Measurements from ENCODE around the gene PEX19. TPM values are rescaled to one million over a fixed set of nuclear protein-coding genes. Genes with fewer than 3 reads are reported as not detected.
A peak's percentile ranks its signal among the peaks of the same experiment; 100 is the strongest.

Gene PEX19
- polyA plus RNA-seq, 1 of the 3 experiments (the other 2 are of a cell fraction) = 31.4 TPM

DNA sequence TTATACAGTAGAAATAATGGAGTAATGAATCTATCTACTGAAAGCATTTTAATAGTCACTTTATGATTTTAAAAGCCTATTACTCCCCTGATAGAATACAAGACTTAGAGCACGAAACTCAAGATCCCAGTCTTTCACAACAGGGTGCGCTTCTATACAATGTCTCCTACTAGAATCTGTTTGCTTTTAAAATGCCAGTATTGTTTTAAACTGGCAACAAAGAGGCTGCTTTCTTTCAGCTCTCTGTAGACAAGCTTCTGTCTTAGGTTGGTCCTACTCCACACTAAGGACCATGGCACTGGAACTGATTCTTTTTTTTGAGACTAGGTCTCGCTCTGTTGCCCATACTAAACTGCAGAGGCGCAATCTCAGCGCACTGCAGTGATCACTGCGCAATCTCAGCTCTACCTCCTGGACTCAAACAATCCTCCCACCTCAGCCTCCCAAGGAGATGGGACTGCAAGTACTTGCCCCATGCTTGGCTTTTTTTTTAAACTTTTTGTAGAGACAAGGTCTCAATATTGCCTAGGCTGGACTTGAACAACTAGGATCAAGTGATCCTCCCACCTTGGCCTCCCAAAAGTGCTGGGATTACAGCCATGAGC, 27.4 kb downstream of the PEX19 start:
- Histone ChIP-seq H2AFZ (ENCODE audit: low read depth) (no peak overlapping the region), H3K4me2 (no peak overlapping the region), H3K9me2 (no peaks in the 10 kb centered on the region), H3K27me3 (ENCODE audit: insufficient read depth) (no peaks in the 10 kb centered on the region), H3K4me3 (ENCODE audit: low read depth in 2 of 2, low read length in 1 of 2) (no peak overlapping the region), H3F3A (replicated peaks; ENCODE audit: insufficient read depth) (peaks cover 37% of the 10 kb centered on the region), H3K4me1 (ENCODE audit: control insufficient read depth in 1 of 2, insufficient read depth in 2 of 2, low read depth in 1 of 2, low read length in 1 of 2) (peaks cover 16 to 24% of the 10 kb centered on the region in 2 experiments), H3K36me3 (replicated peaks in 1 of 2; ENCODE audit: control insufficient read depth in 1 of 2, insufficient read depth in 2 of 2, low read length in 1 of 2) (peaks cover 0 to 20% of the 10 kb centered on the region in 2 experiments), H4K20me1 (ENCODE audit: insufficient read depth) (peaks cover 50% of the 10 kb centered on the region), H3K79me2 (ENCODE audit: insufficient read depth) (peaks cover 81% of the 10 kb centered on the region), H3K9me3 (no peaks in the 10 kb centered on the region), H3K27ac (ENCODE audit: low read depth in 2 of 2, low read length in 1 of 2) (peak overlapping the region in 1 of 2 experiments; percentile 43; a peak in 2 of 4 replicates), H3K9ac (no peak overlapping the region)
- TF ChIP-seq NFIC (IDR thresholded peaks at IDR 0.05; ENCODE audit: borderline replicate concordance) (no peak), SIN3A (IDR thresholded peaks at IDR 0.05; ENCODE audit: borderline replicate concordance, low read depth, low read length) (no peak), SMC3 (IDR thresholded peaks at IDR 0.05; ENCODE audit: low read depth, low read length) (no peak), NRF1 (IDR thresholded peaks at IDR 0.05; ENCODE audit: low read depth, low read length) (no peak), USF1 (IDR thresholded peaks at IDR 0.05; ENCODE audit: borderline replicate concordance, low read depth) (no peak), RXRA (IDR thresholded peaks at IDR 0.05; ENCODE audit: borderline replicate concordance, low read depth) (no peak), MXI1 (IDR thresholded peaks at IDR 0.05; ENCODE audit: low read depth, low read length) (no peak), POLR2AphosphoS5 (IDR thresholded peaks at IDR 0.05; ENCODE audit: low read depth, low read length) (no peak), TAF1 (IDR thresholded peaks at IDR 0.05; ENCODE audit: borderline replicate concordance, low read depth, low read length) (no peak), JUND (IDR thresholded peaks at IDR 0.05) (no peak), GABPA (IDR thresholded peaks at IDR 0.05; ENCODE audit: low read depth) (no peak), GATA2 (CRISPR knock-in tag; IDR thresholded peaks at IDR 0.05) (no peak), YY1 (IDR thresholded peaks at IDR 0.05; ENCODE audit: low read depth) (no peak)
- TF ChIP-seq, protein P1, sequence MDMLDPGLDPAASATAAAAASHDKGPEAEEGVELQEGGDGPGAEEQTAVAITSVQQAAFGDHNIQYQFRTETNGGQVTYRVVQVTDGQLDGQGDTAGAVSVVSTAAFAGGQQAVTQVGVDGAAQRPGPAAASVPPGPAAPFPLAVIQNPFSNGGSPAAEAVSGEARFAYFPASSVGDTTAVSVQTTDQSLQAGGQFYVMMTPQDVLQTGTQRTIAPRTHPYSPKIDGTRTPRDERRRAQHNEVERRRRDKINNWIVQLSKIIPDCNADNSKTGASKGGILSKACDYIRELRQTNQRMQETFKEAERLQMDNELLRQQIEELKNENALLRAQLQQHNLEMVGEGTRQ (IDR thresholded peaks at IDR 0.05; ENCODE audit: borderline replicate concordance, low read depth, low read length) = no peak
- no peak for DNase-seq
- ChIA-PET CTCF (interaction anchor here (0.8 to 26.9 kb wide), 7 partner anchors 15 to 172 kb away, joined by 3 to 293 read pairs (median 4); partner anchors contain the start of gene CASQ1), POLR2A (no interaction called here)
- 98% methylated on average over 6 of the region's 6 CpGs for WGBS (ENCODE audit: low lambda C conversion rate)

DNA sequence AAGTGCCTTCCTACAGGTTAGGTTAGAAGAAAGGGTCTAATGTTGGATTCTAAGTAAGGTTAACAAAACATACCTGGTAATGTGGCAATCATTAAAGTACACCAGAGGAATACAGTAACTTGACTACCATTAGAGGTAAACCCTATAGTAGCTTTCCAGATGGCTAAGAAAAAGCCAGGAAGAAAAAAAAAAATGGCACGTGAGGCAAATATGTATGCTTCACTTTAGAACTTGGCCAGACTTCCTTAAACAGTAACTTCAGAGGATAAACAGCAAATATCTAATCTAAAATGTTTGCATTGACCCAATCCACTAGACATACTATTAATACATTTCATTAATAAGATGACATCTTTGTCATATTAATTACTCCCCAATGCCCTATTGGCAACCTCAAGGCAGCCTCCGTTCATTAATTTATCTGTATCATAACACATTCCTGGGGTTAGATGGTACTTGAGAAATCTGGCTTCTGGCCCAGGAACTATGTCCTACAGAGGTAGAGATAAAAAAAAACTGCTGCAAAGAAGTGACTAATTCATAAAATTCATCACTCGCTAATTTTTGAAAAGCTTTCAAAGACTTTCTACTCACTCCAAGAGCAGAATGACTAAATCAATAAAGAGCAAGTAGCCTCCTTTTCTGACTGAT, 28.4 kb downstream of the PEX19 start:
- Histone ChIP-seq H3K9me2 (no peaks in the 10 kb centered on the region), H3K4me1 (ENCODE audit: control insufficient read depth in 1 of 2, insufficient read depth in 2 of 2, low read depth in 1 of 2, low read length in 1 of 2) (peaks cover 16 to 24% of the 10 kb centered on the region in 2 experiments), H4K20me1 (ENCODE audit: insufficient read depth) (peaks cover 58% of the 10 kb centered on the region), H3K4me3 (ENCODE audit: low read depth in 2 of 2, low read length in 1 of 2) (no peak overlapping the region), H3K4me2 (no peak overlapping the region), H3K9ac (no peak overlapping the region), H3K27ac (ENCODE audit: low read depth in 2 of 2, low read length in 1 of 2) (peak overlapping the region; percentile 41 to 43), H3K36me3 (replicated peaks in 1 of 2; ENCODE audit: control insufficient read depth in 1 of 2, insufficient read depth in 2 of 2, low read length in 1 of 2) (peaks cover 0 to 23% of the 10 kb centered on the region in 2 experiments), H3K9me3 (no peaks in the 10 kb centered on the region), H2AFZ (ENCODE audit: low read depth) (no peak overlapping the region), H3F3A (replicated peaks; ENCODE audit: insufficient read depth) (peaks cover 42% of the 10 kb centered on the region), H3K27me3 (ENCODE audit: insufficient read depth) (no peaks in the 10 kb centered on the region), H3K79me2 (ENCODE audit: insufficient read depth) (peaks cover 85% of the 10 kb centered on the region)
- ChIA-PET CTCF (interaction anchor here (0.7 to 26.9 kb wide), 8 partner anchors 9 to 171 kb away, joined by 3 to 293 read pairs (median 4); partner anchors contain the start of gene CASQ1), POLR2A (no interaction called here)
- DNase-seq = no peak
- TF ChIP-seq TAF1 (IDR thresholded peaks at IDR 0.05; ENCODE audit: borderline replicate concordance, low read depth, low read length) (no peak), NFIC (IDR thresholded peaks at IDR 0.05; ENCODE audit: borderline replicate concordance) (peak; percentile 71), FOSL2 (IDR thresholded peaks at IDR 0.05; ENCODE audit: borderline replicate concordance, low read depth) (peak; percentile 12; the same call in 1 of the 2 replicates), TCF12 (IDR thresholded peaks at IDR 0.05) (peak; percentile 19; the same call in 1 of the 2 replicates), JUND (IDR thresholded peaks at IDR 0.05) (peak; percentile 53), SIN3A (IDR thresholded peaks at IDR 0.05; ENCODE audit: borderline replicate concordance, low read depth, low read length) (no peak), ZBTB33 (IDR thresholded peaks at IDR 0.05; ENCODE audit: borderline replicate concordance, low read depth) (0 out of 2 replicates have a peak, but pooled peaks have one; percentile 37)
- TF ChIP-seq, protein P2, sequence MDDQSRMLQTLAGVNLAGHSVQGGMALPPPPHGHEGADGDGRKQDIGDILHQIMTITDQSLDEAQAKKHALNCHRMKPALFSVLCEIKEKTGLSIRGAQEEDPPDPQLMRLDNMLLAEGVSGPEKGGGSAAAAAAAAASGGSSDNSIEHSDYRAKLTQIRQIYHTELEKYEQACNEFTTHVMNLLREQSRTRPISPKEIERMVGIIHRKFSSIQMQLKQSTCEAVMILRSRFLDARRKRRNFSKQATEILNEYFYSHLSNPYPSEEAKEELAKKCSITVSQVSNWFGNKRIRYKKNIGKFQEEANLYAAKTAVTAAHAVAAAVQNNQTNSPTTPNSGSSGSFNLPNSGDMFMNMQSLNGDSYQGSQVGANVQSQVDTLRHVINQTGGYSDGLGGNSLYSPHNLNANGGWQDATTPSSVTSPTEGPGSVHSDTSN (IDR thresholded peaks at IDR 0.05) = peak; percentile 34; the same call in 1 of the 2 replicates
- 46% methylated on average over 3 of the region's 3 CpGs for WGBS (ENCODE audit: low lambda C conversion rate)

Data from SK-N-SH (cell line).